AG04450 (cell line): ENCODE measurements around the gene ALG12. TPM values are rescaled to one million over a fixed set of nuclear protein-coding genes. Genes with fewer than 3 reads are reported as not detected.

ENCODE experiments used
- CTCF ChIA-PET: fragments of 300-600, 350-600 bp; formaldehyde crosslinking; extraction: SDS; loops from one replicate; lab custom pipeline; 2022; ENCODE audit warnings: antibody characterized with exemption, inconsistent platforms; lab: Charles Lee
- POLR2A ChIA-PET: fragments of 350-600 bp; formaldehyde crosslinking; extraction: SDS; loops from one replicate; lab custom pipeline; 2021; ENCODE audit warnings: antibody characterized with exemption, inconsistent platforms; lab: Yijun Ruan, JAX
- DNase-seq: peaks from one replicate; pipeline ENCODE4 v3.0.0-alpha.2; 2011; ENCODE audit warnings: low read depth, low spot score
- H3K27ac ChIP-seq: one replicate; pipeline ENCODE4 v1.5.1; 2012; ENCODE audit warnings: low read depth, low read length, control low read depth
- H3K27me3 ChIP-seq: one replicate; pipeline ENCODE4 v1.6.0; 2012; ENCODE audit warnings: low read length; ENCODE audit not compliant: control insufficient read depth, insufficient read depth
- H3K4me3 ChIP-seq: 2 replicates; pipeline ENCODE4 v1.5.1; 2011; ENCODE audit warnings: mild to moderate bottlenecking, low read depth, low read length, control low read depth
- H3K9me3 ChIP-seq: 2 replicates; pipeline ENCODE4 v1.5.1; 2012; ENCODE audit warnings: low read length; ENCODE audit not compliant: control insufficient read depth, insufficient read depth
- polyA plus RNA-seq: library from polyadenylated mRNA; depleted of rRNA; stranded (reverse); fragments of >200 nt; gene quantifications from 2 replicates; pipeline ENCODE4 v1.2.3, GENCODE V29; 2011
- TF ChIP-seq, protein P1 (sequence below): IDR thresholded peaks from 2 replicates; pipeline ENCODE4 v1.5.1; 2011; ENCODE audit warnings: low read depth, low read length, control low read depth, inconsistent platforms

The ALG12 gene
- polyA plus RNA-seq, 1 experiment: 5.6 TPM

DNA sequence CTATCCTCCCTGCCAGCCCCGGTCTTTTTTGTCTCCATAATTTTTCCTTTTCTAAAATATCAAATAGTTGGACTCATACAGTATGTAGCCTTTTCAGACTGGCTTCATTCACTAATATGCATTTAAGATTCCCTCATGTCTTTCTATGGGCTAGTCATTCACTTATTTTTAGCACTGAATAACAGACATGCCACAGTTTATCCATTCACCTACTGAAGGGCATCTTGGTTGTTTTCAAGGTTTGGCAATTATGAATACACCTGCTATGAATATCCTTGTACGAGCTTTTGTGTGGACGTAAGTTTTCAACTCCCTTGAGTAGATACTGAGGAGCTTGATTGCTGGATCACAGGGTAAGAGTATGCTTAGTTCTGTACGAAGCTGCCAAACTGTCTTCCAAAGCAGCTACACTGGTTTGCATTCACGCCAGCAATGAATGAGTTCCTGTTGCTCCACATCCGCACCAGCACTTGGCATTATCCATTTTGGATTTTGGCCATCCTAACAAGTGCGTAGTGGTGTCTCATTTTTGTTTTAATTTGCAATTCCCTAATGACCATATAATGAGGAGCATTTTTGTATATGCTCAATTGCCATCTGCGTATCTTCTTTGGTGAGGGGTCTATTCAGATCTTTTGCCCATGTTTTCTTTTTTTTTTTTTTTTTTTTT lies 21.1 kb downstream of the ALG12 start:
- POLR2A ChIA-PET: no interaction called here
- TF ChIP-seq, protein P1, sequence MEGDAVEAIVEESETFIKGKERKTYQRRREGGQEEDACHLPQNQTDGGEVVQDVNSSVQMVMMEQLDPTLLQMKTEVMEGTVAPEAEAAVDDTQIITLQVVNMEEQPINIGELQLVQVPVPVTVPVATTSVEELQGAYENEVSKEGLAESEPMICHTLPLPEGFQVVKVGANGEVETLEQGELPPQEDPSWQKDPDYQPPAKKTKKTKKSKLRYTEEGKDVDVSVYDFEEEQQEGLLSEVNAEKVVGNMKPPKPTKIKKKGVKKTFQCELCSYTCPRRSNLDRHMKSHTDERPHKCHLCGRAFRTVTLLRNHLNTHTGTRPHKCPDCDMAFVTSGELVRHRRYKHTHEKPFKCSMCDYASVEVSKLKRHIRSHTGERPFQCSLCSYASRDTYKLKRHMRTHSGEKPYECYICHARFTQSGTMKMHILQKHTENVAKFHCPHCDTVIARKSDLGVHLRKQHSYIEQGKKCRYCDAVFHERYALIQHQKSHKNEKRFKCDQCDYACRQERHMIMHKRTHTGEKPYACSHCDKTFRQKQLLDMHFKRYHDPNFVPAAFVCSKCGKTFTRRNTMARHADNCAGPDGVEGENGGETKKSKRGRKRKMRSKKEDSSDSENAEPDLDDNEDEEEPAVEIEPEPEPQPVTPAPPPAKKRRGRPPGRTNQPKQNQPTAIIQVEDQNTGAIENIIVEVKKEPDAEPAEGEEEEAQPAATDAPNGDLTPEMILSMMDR: no peak
- no peak overlapping the region for H3K27ac ChIP-seq
- no peak for DNase-seq
- H3K9me3 ChIP-seq: peaks cover 6% of the 10 kb centered on the region
- CTCF ChIA-PET: no interaction called here
- H3K27me3 ChIP-seq: no peaks in the 10 kb centered on the region
- no peak overlapping the region for H3K4me3 ChIP-seq

DNA sequence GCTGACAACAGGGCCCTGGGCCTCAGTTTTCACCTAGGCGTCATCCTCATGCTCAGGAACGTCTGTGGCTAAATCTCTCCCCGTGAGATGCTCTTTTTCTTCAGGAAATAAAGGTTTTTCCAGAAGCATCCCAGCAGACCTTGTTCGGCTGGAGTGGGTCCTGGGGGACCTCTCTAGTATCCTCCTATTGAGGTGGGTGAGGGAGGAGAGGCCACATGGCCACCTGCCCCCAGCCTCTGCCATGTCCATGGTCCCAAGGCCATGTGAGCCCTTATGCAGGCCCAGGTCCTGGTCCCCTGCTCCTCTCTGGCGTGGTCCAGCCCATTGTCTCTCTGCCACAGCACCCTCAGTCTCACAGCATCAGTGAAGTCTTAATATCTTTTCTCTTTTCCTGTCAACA lies 22.0 kb downstream of the ALG12 start:
- ChIA-PET CTCF (no interaction called here), POLR2A (no interaction called here)
- TF ChIP-seq, protein P1: no peak
- peaks cover 6% of the 10 kb centered on the region for H3K9me3 ChIP-seq
- H3K27ac ChIP-seq: no peak overlapping the region
- no peak for DNase-seq
- no peaks in the 10 kb centered on the region for H3K27me3 ChIP-seq
- no peak overlapping the region for H3K4me3 ChIP-seq

DNA sequence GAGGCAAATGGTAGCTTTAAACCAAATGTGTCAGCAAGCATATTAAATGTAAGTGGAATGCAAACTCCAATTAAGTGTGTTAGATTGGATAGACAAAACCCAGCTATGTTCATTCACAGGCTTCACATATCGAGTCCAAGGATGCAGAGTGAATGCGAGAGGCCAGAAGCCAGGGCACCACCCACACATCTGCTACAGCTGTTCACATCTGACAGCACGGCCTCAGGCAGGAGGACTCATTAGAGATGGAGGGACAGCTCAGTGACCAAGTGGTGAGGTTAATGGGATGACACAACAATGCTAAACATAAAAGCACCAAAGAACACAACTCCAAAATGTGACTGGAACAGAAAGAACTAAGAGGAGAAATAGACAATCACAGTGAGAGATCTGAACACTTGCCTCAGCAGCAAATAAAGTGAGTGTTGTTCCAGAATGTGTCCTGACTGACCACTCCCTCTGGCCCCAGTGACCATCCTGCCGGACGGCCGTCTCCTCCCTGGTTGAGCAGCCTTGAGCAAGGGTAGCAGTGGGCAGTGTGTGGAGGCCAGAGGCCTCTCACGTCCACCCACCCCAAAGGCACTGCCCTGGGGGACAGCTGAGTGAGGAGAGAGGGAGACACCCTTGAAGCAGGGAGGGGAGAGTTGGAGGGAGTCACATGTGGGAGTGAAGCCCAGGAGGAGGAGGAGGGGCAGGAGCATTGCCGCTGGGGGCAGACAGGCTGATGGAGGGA lies 23.8 kb downstream of the ALG12 start:
- no peak for DNase-seq
- ChIA-PET POLR2A (no interaction called here), CTCF (no interaction called here)
- TF ChIP-seq, protein P1: no peak
- H3K27ac ChIP-seq: no peak overlapping the region
- H3K4me3 ChIP-seq: no peak overlapping the region
- peaks cover 17% of the 10 kb centered on the region for H3K9me3 ChIP-seq
- no peaks in the 10 kb centered on the region for H3K27me3 ChIP-seq

DNA sequence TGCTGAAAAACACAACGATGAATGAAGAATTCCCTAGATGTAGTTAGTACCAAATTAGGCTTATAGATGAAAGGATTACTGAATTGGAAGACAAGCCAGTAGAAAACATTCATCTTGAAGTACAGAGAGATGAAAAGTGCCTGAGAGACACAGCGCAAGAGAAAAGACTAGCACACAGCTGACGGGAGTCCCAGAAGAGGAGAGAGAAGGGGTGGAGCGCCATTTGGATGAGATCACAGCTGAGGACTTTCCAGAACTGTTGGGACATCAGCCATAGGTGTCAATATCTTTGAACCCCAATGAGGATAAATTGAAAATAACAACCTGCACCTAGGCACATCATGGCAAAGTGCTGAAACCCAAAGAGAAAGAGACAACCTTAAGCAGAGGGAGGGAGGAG lies 25.2 kb downstream of the ALG12 start:
- no peak overlapping the region for H3K4me3 ChIP-seq
- no peak overlapping the region for H3K27ac ChIP-seq
- peaks cover 28% of the 10 kb centered on the region for H3K9me3 ChIP-seq
- TF ChIP-seq, protein P1: no peak
- ChIA-PET CTCF (no interaction called here), POLR2A (no interaction called here)
- no peak for DNase-seq
- H3K27me3 ChIP-seq: no peaks in the 10 kb centered on the region

DNA sequence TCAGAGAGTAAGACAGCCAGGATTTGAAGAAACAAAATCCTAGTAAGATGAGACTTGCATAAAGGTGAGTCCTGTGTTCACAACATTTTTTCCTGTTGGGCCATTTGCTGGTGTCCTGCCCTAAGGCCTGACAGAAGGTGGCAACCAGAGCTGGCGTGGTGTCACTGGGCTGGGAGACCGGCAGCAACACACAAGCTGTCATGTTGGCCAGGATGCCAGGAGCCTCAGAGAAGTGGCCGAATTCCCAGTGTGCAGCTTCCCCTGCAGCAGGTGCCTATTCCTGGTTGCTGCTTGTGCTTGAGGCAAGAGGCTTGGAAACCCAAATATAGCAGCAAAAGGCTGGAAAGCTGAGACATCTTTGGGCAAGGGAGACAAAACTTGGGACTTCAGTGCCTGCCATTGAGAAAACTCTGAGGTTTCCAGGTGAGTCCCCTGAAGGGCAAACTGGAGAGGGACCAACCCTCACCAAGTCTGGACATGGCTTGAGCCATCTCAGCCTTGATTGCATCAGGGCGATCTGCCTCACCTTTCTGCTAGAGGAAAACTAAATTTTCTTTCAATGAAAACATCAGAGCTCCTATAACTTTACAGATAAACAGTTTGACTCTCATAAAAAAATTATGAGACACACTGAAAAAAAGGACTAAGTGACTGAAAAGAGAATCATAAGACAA lies 25.9 kb downstream of the ALG12 start:
- POLR2A ChIA-PET: no interaction called here
- no peaks in the 10 kb centered on the region for H3K27me3 ChIP-seq
- H3K27ac ChIP-seq: no peak overlapping the region
- TF ChIP-seq, protein P1: no peak
- peaks cover 28% of the 10 kb centered on the region for H3K9me3 ChIP-seq
- no peak overlapping the region for H3K4me3 ChIP-seq
- DNase-seq: no peak
- CTCF ChIA-PET: no interaction called here
